HG03159 (cell line): ENCODE data around the gene ATF7.
"Not testable (repeated sequence)": the region's sequence is repeated elsewhere in the genome, so short reads cannot be mapped to it uniquely, and the experiment has no call there.

Source experiments
- ATAC-seq: cut with Tn5 transposase; IDR thresholded peaks from one replicate; pipeline ENCODE4 v1.9.1; 2021; ENCODE audit warnings: mild to moderate bottlenecking, moderate library complexity; ENCODE audit not compliant: unreplicated experiment

The ATF7 gene

DNA sequence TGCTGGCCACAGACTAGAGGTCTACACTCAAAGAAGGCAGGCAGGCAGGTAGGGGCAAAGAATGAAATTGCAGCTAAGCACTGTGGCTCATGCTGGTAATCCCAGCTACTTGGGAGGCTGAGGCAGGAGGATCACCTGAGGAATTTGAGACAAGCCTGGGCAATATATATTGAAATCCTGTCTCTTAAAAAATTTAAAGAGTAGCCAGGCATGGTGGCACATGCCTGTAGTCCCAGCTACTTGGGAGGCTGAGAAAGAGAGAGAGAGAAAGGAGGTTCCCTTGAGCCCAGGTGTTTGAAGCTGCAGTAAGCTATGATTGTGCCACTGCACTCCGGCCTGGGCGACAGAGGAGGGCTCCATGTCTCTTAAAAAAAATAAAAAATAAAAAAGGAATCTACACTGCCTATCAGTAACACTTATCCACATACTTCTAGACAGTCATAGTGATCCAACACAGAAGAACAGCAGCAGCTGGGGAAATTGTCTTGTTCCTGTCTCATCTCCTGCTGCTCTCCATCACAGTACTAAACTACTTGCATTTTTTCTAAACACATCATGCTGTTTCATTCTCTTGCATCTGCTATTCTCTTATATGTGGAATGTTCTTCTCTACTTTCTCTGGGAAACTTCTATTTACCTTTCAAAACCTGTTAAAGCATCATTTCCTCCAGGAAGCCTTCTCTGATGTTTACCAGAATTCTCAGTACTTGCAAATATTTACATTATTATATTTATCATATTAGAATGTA is 57.2 kb downstream of the ATF7 start:
- no peak for ATAC-seq

- ATAC-seq: no peak
Observed at GRCh38 chr12:53567961-53568808, 58.0 kb downstream of the ATF7 start.

DNA sequence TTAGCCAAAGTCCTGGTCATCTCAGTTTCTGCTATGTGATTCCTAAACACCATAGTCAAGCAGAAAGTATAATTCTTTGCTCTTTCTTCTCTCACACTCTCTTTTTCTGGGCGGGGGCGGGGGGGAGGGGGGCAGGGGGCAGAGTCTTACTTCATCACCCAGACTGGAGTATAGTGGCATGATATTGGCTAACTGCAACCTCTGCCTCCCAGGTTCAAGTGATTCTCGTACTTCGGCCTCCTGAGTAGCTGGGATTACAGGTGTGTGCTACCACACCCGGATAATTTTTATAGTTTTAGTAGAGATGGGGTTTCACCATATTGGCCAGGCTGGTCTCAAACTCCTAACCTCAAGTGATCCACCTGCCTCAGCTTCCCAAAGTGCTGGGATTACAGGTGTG is 60.8 kb downstream of the ATF7 start:
- not testable (repeated sequence) for ATAC-seq

DNA sequence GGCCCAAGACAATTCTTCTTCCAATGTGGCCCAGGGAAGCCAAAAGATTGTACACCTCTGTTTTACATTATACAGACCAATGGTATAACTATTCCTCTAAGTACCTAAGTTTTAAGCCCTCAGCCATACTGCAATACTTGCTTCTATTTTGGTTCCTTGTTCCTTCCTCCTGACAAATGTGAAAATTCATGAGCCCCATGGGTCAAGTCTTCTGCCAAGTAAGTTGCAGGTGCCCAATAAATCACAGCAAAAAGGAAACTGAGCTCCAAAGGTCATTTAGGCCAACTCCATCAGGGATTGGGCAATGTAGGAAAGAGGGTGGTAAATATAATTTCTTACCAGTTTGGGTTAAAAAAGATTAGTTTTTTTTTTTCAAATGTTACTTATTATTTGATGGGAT is 61.2 kb downstream of the ATF7 start:
- ATAC-seq: no peak

DNA sequence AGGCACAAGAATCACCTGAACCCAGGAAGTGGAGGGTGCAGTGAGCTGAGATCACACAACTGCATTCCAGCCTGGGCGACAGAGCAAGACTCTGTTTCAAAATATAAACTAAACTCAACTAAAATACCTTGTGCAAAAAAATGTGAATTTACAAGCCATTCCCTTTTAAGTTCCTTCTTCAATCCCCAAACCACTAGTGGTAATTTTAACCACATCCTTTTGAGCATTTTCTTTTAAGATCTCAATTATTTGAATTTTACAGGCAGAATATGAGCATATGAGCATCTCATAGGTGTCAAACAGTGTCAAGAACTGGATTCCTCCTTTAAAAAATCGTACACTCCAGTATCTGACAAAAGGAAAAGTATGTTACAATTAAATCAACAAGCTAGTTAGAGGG is 61.9 kb downstream of the ATF7 start:
- ATAC-seq: no peak

DNA sequence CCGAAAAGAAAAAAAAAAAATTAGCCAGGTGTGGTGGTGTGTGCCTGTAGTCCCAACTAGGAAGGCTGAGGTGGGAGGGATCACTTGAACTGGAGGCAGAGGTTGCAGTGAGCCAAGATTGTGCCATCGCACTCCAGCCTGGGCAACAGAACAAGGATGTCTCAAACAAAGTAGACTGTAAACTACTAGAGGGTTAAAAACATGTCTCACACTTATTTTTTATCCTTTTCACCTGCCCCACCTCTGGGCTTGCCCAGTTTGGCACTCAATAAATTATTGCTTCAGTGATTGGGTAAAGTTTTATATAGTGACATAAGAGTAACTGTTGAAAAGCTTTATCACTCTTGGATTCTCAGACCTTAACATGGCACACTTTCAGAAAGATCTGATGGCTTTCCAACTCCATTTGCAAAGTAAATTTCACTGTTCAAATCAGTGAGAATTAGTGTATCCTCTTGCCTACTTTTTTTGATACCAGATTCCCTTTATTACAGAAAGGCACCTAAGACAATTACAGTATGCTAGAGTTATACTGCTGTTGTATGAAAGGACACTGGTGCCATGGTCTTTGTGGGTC is 62.6 kb downstream of the ATF7 start:
- no peak for ATAC-seq

- no peak for ATAC-seq
Observed at GRCh38 chr12:53561590-53561953, 64.6 kb downstream of the ATF7 start.

DNA sequence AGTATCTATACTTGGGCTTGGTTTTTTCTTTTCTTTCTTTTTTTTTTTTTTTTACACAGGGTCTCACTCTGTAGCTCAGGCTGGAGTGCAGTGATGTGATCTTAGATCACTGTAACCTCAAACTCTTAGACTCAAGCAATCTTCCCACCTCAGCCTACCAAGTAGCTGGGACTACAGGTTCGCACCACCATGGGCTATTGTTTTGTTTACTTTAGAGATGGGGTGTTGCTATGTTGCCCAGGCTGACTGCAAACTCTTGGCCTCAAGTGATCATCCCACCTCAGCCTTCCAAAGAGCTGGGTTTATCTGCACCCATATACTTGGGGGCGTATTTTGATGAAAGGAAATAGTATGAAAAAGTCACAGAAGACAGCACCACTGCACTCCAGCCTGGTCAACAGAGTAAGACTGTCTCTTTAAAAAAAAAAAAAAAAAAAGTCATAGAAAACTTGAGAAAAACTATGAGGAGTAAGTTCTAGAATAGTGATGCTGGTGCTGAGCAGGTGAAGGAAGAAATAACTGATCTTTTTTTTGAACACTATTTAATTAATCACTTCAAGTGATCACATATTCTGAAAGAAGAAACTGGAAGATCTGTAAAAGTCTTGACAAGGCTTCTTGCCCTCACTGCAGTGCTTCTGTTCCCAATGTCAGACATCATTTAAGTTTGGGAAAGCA is 65.1 kb downstream of the ATF7 start:
- ATAC-seq: no peak

- no peak for ATAC-seq
Observed at GRCh38 chr12:53560351-53560750, 65.8 kb downstream of the ATF7 start.

DNA sequence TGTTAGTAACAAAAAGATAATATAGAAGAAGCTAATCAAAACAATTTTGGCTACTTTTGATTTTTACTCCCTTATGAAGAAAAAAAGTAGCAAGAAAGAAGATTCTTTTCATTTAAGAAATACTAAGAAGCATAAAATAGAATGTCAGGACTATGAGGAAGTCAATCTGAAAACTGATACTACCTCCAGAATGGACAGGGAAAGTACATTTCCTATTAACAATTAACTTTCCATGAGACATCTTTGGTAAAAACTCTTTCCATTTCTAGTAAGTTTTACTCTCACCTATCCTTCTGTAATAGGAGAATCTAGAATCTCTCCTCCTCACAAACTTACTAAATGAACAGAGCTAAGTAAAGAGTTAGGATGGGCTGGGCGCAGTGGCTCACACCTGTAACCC is 67.6 kb downstream of the ATF7 start:
- no peak for ATAC-seq

DNA sequence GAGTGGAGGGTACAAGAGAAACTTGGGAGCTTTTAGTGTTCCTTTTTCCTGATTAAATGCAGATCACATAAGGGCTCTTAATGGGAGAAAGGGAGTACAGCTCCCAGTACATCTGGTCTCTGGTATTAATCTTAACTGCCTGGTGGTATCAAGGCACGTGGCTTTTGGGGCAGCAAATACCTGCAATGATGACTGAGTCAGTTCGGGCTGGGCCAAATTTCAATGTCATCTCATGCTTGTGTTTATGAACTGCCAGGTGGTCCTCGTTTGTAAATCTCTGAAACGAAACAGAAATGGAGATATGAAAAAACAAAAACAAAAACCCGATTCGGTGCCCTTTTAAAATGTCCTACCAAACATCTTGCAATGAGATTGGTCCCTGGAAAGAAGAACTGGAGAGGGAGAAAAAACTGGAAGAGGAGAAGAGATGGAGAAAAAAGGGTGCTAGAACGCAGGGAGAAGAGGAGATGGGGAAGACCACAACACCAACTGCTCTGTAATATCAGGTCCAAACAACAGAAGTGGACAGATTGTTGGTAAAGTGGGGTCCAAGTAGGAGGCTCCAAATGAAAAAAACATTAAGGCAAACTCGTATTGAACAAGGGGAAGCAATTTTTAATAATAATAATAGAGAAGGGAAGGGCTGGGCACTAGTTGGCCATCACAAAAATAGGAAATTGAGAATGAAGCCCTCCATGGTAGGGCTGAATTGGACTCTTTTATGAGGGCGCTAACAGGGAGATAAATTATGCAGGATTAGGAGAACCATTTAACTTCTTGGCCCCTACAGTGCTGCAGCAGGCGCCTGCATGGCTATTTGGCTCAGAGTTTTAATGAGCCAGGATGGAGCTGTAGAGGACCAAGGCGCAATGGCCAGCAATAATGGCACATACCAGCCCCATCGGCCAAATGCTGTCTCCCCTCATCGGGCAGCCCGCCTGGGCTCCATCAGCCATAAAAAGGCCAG is 73.5 kb downstream of the ATF7 start:
- no peak for ATAC-seq

GRCh38 chr12:53551889-53552291 is 74.3 kb downstream of the ATF7 start:
- ATAC-seq: no peak

DNA sequence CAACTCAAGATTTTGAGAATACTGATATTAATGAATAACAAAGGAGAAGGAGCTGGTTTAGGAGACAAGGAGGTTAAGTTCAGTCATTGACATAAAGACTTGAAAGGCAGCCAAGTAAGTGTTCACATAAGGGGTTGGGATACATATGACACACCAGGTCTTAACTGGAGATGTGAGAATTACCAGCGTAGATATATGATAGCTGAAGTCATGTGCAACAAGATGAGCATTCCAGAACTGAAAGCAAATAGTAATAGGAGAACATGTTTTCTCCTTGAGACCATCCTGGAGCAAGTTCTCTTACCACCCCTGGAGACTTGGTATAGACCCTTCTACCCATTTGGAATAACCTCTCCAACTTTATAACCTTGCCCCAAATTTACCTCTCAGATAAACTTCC is 75.6 kb downstream of the ATF7 start:
- ATAC-seq: no peak

DNA sequence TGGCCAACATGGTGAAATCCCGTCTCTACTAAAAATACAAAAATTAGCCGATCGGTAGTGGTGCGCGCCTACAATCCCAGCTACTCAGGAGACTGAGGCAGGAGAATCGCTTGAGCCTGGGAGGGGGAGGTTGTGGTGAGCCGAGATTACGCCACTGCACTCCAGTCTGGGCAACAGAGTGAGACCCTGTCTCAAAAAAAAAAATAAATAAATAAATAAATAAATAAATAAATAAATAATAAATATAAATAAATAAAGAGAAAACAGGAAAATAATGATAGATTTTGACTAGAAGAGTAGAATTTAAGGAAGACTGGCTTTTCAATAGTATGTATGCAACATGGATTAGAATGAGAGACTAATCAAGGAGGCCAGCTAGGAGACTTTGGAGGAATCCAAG is 76.1 kb downstream of the ATF7 start:
- not testable (repeated sequence) for ATAC-seq

DNA sequence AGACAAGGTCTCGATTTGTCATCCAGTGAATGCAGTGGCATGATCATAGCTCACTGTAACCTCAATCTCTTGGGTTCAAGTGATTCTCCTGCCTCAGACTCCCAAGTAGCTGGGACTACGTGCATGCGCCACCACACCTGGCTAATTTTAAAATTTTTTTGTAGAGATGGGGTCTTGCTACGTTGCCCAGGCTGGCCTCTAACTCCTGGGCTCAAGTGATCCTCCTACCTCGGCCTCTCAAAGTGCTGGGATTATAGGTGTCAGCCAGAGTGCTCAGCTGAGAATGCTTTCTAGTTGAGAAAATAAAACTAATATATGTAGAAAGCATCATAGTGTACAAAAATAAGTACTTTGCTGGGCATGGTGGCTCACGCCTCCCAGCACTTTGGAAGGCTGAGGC is 77.8 kb downstream of the ATF7 start:
- ATAC-seq: not testable (repeated sequence)

DNA sequence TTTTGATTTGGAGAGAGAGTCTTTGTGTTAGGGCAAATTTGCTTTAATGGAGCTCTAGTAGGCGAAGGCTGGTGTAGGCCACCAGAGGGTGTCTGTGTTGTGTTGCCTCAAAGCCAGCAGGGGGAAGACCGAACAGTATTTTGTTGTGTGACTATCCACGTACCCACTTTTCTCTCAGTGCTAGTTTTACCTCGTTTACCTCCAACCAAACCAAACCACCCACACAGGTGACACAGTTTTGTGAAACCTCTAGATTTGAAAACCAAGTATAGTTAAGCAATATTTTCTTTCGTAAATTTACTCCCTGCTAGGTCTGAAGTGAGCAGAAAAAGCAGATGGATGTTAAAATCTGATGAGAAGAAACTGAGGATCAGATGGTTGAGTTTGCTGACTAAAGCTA is 82.6 kb downstream of the ATF7 start:
- ATAC-seq: peak; percentile 65

- ATAC-seq: no peak
Observed at GRCh38 chr12:53539526-53539925, 86.7 kb downstream of the ATF7 start.

GRCh38 chr12:53538209-53538689 is 87.9 kb downstream of the ATF7 start:
- ATAC-seq: no peak

DNA sequence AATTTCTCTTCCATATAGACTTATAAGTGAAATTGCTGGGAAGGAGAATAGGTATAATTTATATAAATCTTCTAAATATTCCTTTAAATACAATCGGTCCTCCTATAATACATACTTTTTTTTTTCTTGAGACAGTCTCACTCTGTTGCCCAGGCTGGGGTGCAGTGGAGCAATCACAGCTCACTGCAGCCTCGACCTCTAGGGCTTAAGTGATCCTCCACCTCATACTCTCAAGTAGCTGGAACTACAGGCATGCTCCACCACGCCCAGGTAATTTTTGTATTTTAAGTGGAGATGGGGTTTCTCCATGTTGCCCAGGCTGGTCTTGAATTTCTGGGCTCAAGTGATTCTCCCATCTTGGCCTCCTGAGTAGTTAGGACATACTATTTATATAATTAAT is 89.2 kb downstream of the ATF7 start:
- no peak for ATAC-seq

GRCh38 chr12:53533471-53533870 is 92.7 kb downstream of the ATF7 start:
- ATAC-seq: no peak
